ENCODE data around the gene GALNT18. TPM values are rescaled to one million over a fixed set of nuclear protein-coding genes. Genes with fewer than 3 reads are reported as not detected.

The GALNT18 gene
- total and polyA plus RNA-seq, 7 experiments from 2014 or later, result 0.15 to 1.7 (median 0.20) TPM; not detected in 4

GRCh38 chr11:11312738-11313137 lies 309.1 kb downstream of the GALNT18 start:
- no peaks in the 10 kb centered on the region for H3K9me3 ChIP-seq (ENCODE audit: control insufficient read depth in 2 of 3, low read length in 3 of 3)
- ATAC-seq, result no peak
- H3K4me1 Mint-ChIP-seq, result peaks cover 0 to 8% (median 7%) of the 10 kb centered on the region in 7 donors
- DNase-seq, result no peak
- peaks cover 0 to 7% (median 0%) of the 10 kb centered on the region in 5 donors for H3K36me3 Mint-ChIP-seq
- H3K27me3 Mint-ChIP-seq, result peaks cover 0 to 4% (median 0%) of the 10 kb centered on the region in 5 donors
- H3K36me3 ChIP-seq (ENCODE audit: control insufficient read depth in 2 of 3, insufficient read depth in 3 of 3, low read length in 3 of 3), result no peaks in the 10 kb centered on the region
- no peak overlapping the region for H3K4me3 Mint-ChIP-seq
- intact Hi-C loops (cut with micrococcal nuclease), result no loop called here
- no peak overlapping the region for H3K27ac ChIP-seq (ENCODE audit: low read depth, low read length)
- no peaks in the 10 kb centered on the region for H3K27me3 ChIP-seq (ENCODE audit: control insufficient read depth in 2 of 2, insufficient read depth in 2 of 2, low read length in 2 of 2)
- no peaks in the 10 kb centered on the region for H3K4me1 ChIP-seq (ENCODE audit: control insufficient read depth in 2 of 2, insufficient read depth in 2 of 2, low read length in 2 of 2)
- ChIA-PET CTCF (no interaction called here), POLR2A (no interaction called here)
- H3K27ac Mint-ChIP-seq, result no peak overlapping the region
- H3K9me3 Mint-ChIP-seq, result peaks cover 0 to 9% (median 2%) of the 10 kb centered on the region in 11 donors
- no peak overlapping the region for H3K4me3 ChIP-seq (ENCODE audit: low read length)

GRCh38 chr11:11311169-11311568 lies 310.6 kb downstream of the GALNT18 start:
- ATAC-seq (peak; percentile 70), DNase-seq (peak in 1 of 9 donors; percentile 4)
- intact Hi-C loops (cut with micrococcal nuclease), result no loop called here
- no peaks in the 10 kb centered on the region for H3K9me3 ChIP-seq (ENCODE audit: control insufficient read depth in 2 of 3, low read length in 3 of 3)
- CTCF ChIA-PET, result no interaction called here
- H3K4me3 ChIP-seq (ENCODE audit: low read length), result no peak overlapping the region
- POLR2A ChIA-PET, result no interaction called here
- Mint-ChIP-seq H3K27ac (no peak overlapping the region), H3K4me3 (no peak overlapping the region), H3K4me1 (peaks cover 0 to 8% (median 7%) of the 10 kb centered on the region in 7 donors), H3K36me3 (peaks cover 0 to 7% (median 0%) of the 10 kb centered on the region in 5 donors), H3K9me3 (peaks cover 0 to 9% (median 2%) of the 10 kb centered on the region in 11 donors), H3K27me3 (peaks cover 0 to 4% (median 0%) of the 10 kb centered on the region in 5 donors)
- no peak overlapping the region for H3K27ac ChIP-seq (ENCODE audit: low read depth, low read length)
- no peaks in the 10 kb centered on the region for H3K4me1 ChIP-seq (ENCODE audit: control insufficient read depth in 2 of 2, insufficient read depth in 2 of 2, low read length in 2 of 2)
- H3K27me3 ChIP-seq (ENCODE audit: control insufficient read depth in 2 of 2, insufficient read depth in 2 of 2, low read length in 2 of 2), result no peaks in the 10 kb centered on the region
- H3K36me3 ChIP-seq (ENCODE audit: control insufficient read depth in 2 of 3, insufficient read depth in 3 of 3, low read length in 3 of 3), result no peaks in the 10 kb centered on the region

- no peak overlapping the region for H3K4me3 ChIP-seq (ENCODE audit: low read length)
- intact Hi-C loops (cut with micrococcal nuclease), result no loop called here
- ATAC-seq, result no peak
- no peaks in the 10 kb centered on the region for H3K36me3 ChIP-seq (ENCODE audit: control insufficient read depth in 2 of 3, insufficient read depth in 3 of 3, low read length in 3 of 3)
- no peak overlapping the region for H3K27ac ChIP-seq (ENCODE audit: low read depth, low read length)
- Mint-ChIP-seq H3K27ac (no peak overlapping the region), H3K9me3 (peaks cover 0 to 9% (median 2%) of the 10 kb centered on the region in 11 donors), H3K36me3 (peaks cover 0 to 7% (median 0%) of the 10 kb centered on the region in 5 donors), H3K27me3 (peaks cover 0 to 4% (median 0%) of the 10 kb centered on the region in 5 donors), H3K4me3 (no peak overlapping the region), H3K4me1 (peaks cover 0 to 8% (median 7%) of the 10 kb centered on the region in 7 donors)
- no peaks in the 10 kb centered on the region for H3K9me3 ChIP-seq (ENCODE audit: control insufficient read depth in 2 of 3, low read length in 3 of 3)
- no peak for DNase-seq
- POLR2A ChIA-PET, result no interaction called here
- H3K4me1 ChIP-seq (ENCODE audit: control insufficient read depth in 2 of 2, insufficient read depth in 2 of 2, low read length in 2 of 2), result no peaks in the 10 kb centered on the region
- no peaks in the 10 kb centered on the region for H3K27me3 ChIP-seq (ENCODE audit: control insufficient read depth in 2 of 2, insufficient read depth in 2 of 2, low read length in 2 of 2)
- CTCF ChIA-PET, result no interaction called here
Measured at GRCh38 chr11:11309906-11310305, 311.9 kb downstream of the GALNT18 start.

GRCh38 chr11:11308249-11308648 lies 313.6 kb downstream of the GALNT18 start:
- H3K27me3 Mint-ChIP-seq, result peaks cover 0 to 12% (median 0%) of the 10 kb centered on the region in 5 donors
- ChIA-PET POLR2A (no interaction called here), CTCF (no interaction called here)
- Histone ChIP-seq H3K4me3 (ENCODE audit: low read length) (no peak overlapping the region), H3K9me3 (ENCODE audit: control insufficient read depth in 2 of 3, low read length in 3 of 3) (no peaks in the 10 kb centered on the region), H3K36me3 (ENCODE audit: control insufficient read depth in 2 of 3, insufficient read depth in 3 of 3, low read length in 3 of 3) (no peaks in the 10 kb centered on the region), H3K27me3 (ENCODE audit: control insufficient read depth in 2 of 2, insufficient read depth in 2 of 2, low read length in 2 of 2) (no peaks in the 10 kb centered on the region), H3K4me1 (ENCODE audit: control insufficient read depth in 2 of 2, insufficient read depth in 2 of 2, low read length in 2 of 2) (no peaks in the 10 kb centered on the region), H3K27ac (ENCODE audit: low read depth, low read length) (no peak overlapping the region)
- H3K9me3 Mint-ChIP-seq, result peaks cover 0 to 9% (median 2%) of the 10 kb centered on the region in 11 donors
- H3K4me1 Mint-ChIP-seq, result peaks cover 0 to 8% (median 7%) of the 10 kb centered on the region in 7 donors
- H3K36me3 Mint-ChIP-seq, result peaks cover 0 to 7% (median 0%) of the 10 kb centered on the region in 5 donors
- H3K4me3 Mint-ChIP-seq, result no peak overlapping the region
- no peak for ATAC-seq
- no peak for DNase-seq
- intact Hi-C loops (cut with micrococcal nuclease), result no loop called here
- H3K27ac Mint-ChIP-seq, result no peak overlapping the region

GRCh38 chr11:11306855-11307254 lies 314.9 kb downstream of the GALNT18 start:
- Mint-ChIP-seq H3K27me3 (peaks cover 0 to 12% (median 0%) of the 10 kb centered on the region in 5 donors), H3K36me3 (peaks cover 0 to 7% (median 0%) of the 10 kb centered on the region in 5 donors), H3K4me3 (no peak overlapping the region), H3K4me1 (peaks cover 0 to 8% (median 7%) of the 10 kb centered on the region in 7 donors), H3K27ac (no peak overlapping the region), H3K9me3 (peaks cover 0 to 9% (median 2%) of the 10 kb centered on the region in 11 donors)
- no peaks in the 10 kb centered on the region for H3K9me3 ChIP-seq (ENCODE audit: control insufficient read depth in 2 of 3, low read length in 3 of 3)
- no peak for DNase-seq
- H3K27me3 ChIP-seq (ENCODE audit: control insufficient read depth in 2 of 2, insufficient read depth in 2 of 2, low read length in 2 of 2), result no peaks in the 10 kb centered on the region
- ChIA-PET POLR2A (no interaction called here), CTCF (no interaction called here)
- ATAC-seq, result peak; percentile 16
- no peaks in the 10 kb centered on the region for H3K36me3 ChIP-seq (ENCODE audit: control insufficient read depth in 2 of 3, insufficient read depth in 3 of 3, low read length in 3 of 3)
- no peak overlapping the region for H3K4me3 ChIP-seq (ENCODE audit: low read length)
- intact Hi-C loops (cut with micrococcal nuclease), result no loop called here
- H3K4me1 ChIP-seq (ENCODE audit: control insufficient read depth in 2 of 2, insufficient read depth in 2 of 2, low read length in 2 of 2), result no peaks in the 10 kb centered on the region
- no peak overlapping the region for H3K27ac ChIP-seq (ENCODE audit: low read depth, low read length)

- no peak for ATAC-seq
- Mint-ChIP-seq H3K9me3 (peaks cover 0 to 9% (median 0%) of the 10 kb centered on the region in 11 donors), H3K4me3 (no peak overlapping the region), H3K36me3 (peaks cover 0 to 4% (median 0%) of the 10 kb centered on the region in 5 donors), H3K27me3 (peaks cover 0 to 12% (median 0%) of the 10 kb centered on the region in 5 donors), H3K4me1 (no peaks in the 10 kb centered on the region), H3K27ac (no peak overlapping the region)
- no peak for DNase-seq
- H3K9me3 ChIP-seq (ENCODE audit: control insufficient read depth in 2 of 3, low read length in 3 of 3), result no peaks in the 10 kb centered on the region
- no peak overlapping the region for H3K27ac ChIP-seq (ENCODE audit: low read depth, low read length)
- no peaks in the 10 kb centered on the region for H3K27me3 ChIP-seq (ENCODE audit: control insufficient read depth in 2 of 2, insufficient read depth in 2 of 2, low read length in 2 of 2)
- H3K36me3 ChIP-seq (ENCODE audit: control insufficient read depth in 2 of 3, insufficient read depth in 3 of 3, low read length in 3 of 3), result no peaks in the 10 kb centered on the region
- CTCF ChIA-PET, result no interaction called here
- H3K4me1 ChIP-seq (ENCODE audit: control insufficient read depth in 2 of 2, insufficient read depth in 2 of 2, low read length in 2 of 2), result no peaks in the 10 kb centered on the region
- no peak overlapping the region for H3K4me3 ChIP-seq (ENCODE audit: low read length)
- POLR2A ChIA-PET, result no interaction called here
- intact Hi-C loops (cut with micrococcal nuclease), result no loop called here
Measured at GRCh38 chr11:11304550-11304949, 317.3 kb downstream of the GALNT18 start.

- Mint-ChIP-seq H3K36me3 (no peaks in the 10 kb centered on the region), H3K9me3 (no peaks in the 10 kb centered on the region), H3K4me3 (no peak overlapping the region), H3K27me3 (peaks cover 0 to 11% (median 0%) of the 10 kb centered on the region in 5 donors), H3K27ac (no peak overlapping the region), H3K4me1 (no peaks in the 10 kb centered on the region)
- no peak overlapping the region for H3K4me3 ChIP-seq (ENCODE audit: low read length)
- no peaks in the 10 kb centered on the region for H3K36me3 ChIP-seq (ENCODE audit: control insufficient read depth in 2 of 3, insufficient read depth in 3 of 3, low read length in 3 of 3)
- no peak overlapping the region for H3K27ac ChIP-seq (ENCODE audit: low read depth, low read length)
- ChIA-PET POLR2A (no interaction called here), CTCF (no interaction called here)
- no peaks in the 10 kb centered on the region for H3K27me3 ChIP-seq (ENCODE audit: control insufficient read depth in 2 of 2, insufficient read depth in 2 of 2, low read length in 2 of 2)
- H3K9me3 ChIP-seq (ENCODE audit: control insufficient read depth in 2 of 3, low read length in 3 of 3), result no peaks in the 10 kb centered on the region
- no peaks in the 10 kb centered on the region for H3K4me1 ChIP-seq (ENCODE audit: control insufficient read depth in 2 of 2, insufficient read depth in 2 of 2, low read length in 2 of 2)
- ATAC-seq (no peak), DNase-seq (no peak)
- intact Hi-C loops (cut with micrococcal nuclease), result no loop called here
Measured at GRCh38 chr11:11302565-11302964, 319.2 kb downstream of the GALNT18 start.

Measured in naive thymus-derived CD4-positive, alpha-beta T cell (primary cell).